NCI-H1694 treated with DMSO at 0.1 percent for 48 hours (cell line): ENCODE measurements around the gene STK24.

Source experiments
- DNase-seq: peaks from one replicate; lab custom pipeline; 2025; lab: John Stamatoyannopoulos, UW

STK24 gene

GRCh38 chr13:98489446-98490194, 87.3 kb downstream of the STK24 start:
- no peak for DNase-seq

DNA sequence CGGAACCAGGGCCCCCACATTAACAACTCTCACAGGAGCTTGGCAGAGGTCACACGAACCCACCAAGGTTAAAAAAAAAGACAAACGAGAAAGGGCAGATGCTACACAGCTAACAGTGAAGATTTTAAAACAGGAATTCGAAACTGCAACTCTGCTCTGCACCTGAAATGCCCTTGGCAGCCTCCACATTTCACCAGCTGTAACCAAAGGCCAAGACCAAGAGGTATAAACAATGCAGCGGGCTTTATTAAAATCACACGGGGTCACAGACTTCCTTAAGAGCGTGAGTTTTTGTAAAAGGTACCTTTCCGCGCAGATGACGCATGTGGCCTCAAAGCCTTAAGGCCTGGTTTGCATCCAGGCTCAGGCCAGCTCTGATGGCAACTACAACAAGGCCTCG, 88.2 kb downstream of the STK24 start:
- no peak for DNase-seq

DNA sequence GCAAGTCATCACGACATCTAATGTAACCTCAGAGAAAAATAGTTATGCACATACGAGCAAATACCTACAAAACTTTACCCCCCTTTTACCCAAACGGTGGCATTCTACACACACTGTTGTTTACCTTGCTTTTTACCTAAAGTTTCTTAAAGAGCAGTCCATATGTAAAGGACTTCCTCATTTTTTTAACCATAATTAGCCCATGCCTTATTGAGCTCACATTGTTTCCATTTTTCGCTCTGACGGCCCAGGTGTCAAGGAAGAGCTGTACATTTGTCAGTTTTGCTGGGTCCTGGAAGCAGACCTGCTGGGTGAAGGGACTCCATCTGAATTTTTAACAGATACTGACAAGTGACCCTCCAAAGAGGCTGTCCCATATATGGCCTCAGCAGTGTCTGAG, 89.4 kb downstream of the STK24 start:
- no peak for DNase-seq

GRCh38 chr13:98487016-98487415, 89.9 kb downstream of the STK24 start:
- no peak for DNase-seq

DNA sequence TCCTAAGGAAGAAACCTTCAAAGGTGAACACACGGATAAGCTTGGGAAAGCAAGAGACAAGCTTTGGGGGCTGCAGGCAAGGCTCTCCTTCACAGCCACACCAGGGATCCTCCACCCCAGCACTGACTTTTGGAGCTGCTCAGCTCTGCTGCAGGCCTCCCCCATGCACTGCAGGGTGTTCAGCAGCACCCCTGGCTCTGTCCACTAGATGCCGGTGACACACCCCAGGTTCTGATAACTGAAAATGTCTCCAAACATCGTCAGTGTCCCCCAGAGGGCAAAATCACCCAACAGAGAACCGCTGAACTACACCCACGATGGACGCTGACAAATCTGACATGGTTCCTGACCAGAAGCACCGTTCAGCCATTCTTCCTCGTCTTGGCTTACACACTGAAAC, 90.5 kb downstream of the STK24 start:
- DNase-seq: no peak

- DNase-seq: no peak
Measured at GRCh38 chr13:98485561-98485960, 91.3 kb downstream of the STK24 start.

GRCh38 chr13:98484289-98485219, 92.4 kb downstream of the STK24 start:
- peak; percentile 14 for DNase-seq

DNA sequence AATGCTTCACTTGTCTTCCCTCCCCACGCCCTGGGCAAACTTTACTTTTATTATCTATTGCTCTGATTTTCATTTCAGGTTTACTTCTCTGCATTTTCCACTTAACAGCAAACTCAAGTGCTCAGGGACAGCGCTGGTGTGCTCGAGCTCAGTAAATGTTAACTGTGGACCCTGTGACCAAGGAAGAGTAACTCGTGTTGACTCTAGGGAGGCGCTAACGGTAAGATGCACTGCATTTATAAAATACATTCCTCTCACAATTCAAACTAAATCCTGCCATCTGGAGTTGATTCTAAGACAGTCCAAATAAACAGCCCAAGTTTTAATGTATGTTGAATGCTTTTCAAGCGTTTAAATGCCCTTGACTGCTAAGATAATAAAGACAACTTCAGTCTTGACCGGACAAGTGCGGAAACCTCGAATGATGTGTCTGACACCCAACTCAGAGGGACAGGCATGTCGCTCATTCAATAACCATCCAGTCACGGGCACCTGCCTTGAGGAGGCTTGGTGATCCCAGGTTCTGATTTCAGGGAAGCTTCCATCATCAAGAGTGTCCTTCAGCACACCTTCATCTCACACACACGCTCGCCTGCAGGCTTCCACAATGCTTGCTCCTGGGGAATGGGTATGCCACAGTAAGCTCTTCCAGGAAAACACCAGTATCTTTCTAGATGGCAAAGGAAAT, 93.2 kb downstream of the STK24 start:
- no peak for DNase-seq

GRCh38 chr13:98482476-98483444, 94.1 kb downstream of the STK24 start:
- DNase-seq: peak; percentile 33

DNA sequence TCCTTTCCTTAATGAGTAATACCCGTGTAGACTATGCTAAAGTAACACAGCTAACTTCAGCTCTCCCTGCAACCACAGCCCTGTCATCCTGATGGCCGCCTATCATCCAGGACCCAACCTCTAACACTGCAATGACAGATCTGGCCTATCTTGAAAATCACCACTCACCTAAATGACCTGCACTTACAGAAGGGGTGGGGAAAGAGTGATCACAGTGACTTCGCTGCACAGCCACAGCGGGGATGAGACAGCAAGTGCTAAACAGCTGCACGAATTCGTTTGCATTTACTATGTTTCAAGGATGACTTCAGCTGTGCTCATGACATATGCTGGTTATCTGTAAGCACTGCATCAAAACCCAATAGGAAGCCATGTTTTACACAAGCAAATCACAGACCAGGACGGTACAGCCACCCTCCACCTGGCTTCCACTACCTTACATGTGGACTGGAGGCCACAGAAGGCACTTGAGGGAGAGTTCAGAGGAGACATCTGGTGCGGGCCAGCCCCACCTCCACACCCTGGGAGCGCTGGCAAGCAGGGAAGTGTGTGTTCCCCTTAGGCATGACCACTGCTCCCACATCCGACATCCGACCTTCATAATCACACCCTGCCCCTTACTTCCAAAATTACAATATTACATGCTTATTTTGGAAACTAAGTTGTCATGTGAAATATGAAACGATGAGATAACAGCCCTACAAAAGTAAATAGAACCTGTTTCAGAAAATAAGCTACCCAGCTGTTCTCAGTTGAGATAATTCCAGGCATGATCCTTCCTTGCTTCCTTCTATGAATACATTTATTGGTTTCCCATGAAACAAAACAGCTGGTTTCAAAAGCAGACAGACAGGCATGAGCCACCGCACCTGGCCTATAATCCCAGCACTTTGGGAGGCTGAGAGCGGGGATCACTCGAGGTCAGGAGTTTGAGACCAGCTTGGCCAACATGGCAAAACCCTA, 95.7 kb downstream of the STK24 start:
- DNase-seq: peak; percentile 57

GRCh38 chr13:98479496-98480003, 97.4 kb downstream of the STK24 start:
- no peak for DNase-seq

GRCh38 chr13:98478189-98479129, 98.4 kb downstream of the STK24 start:
- no peak for DNase-seq

- no peak for DNase-seq
Measured at GRCh38 chr13:98476538-98476966, 100.4 kb downstream of the STK24 start.

DNA sequence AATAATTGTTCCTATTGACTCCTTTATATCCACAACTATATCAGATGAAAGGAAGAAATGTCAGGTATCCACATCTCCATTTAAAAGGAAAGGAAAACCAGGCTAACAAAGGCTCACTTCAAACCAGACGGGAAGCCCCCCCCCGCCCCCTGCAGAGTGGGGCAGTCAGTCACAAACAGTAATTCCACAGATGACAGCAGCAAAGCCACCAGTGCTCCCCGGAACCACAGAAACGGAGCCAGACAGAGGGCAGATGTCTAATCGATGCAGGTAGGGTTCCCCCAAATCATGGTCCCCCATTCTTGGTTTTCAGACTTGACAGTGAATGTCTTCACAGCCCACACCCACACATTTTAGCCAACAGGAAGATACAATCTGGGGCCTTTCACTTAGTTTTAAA, 100.8 kb downstream of the STK24 start:
- DNase-seq: no peak

DNA sequence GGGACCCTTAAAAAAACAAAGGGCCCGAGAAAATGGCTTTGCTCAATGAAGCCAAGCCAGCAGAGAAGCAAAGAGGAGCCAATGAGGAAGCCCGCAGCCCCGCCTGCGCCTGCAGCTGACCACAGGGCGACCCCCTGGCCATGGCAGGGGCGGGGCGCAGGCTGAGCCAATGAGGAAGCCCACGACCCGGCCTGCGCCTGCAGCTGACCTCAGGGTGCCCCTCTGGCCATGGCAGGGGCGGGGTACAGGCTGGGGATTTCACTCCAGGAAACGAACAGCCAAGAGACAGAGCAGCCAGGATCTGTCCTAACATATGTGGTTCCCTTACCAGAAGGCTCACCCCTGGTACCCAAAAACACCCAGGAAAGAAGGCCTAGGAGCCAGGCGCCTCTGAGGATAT, 101.4 kb downstream of the STK24 start:
- DNase-seq: no peak

- no peak for DNase-seq
Measured at GRCh38 chr13:98474761-98475160, 102.1 kb downstream of the STK24 start.

DNA sequence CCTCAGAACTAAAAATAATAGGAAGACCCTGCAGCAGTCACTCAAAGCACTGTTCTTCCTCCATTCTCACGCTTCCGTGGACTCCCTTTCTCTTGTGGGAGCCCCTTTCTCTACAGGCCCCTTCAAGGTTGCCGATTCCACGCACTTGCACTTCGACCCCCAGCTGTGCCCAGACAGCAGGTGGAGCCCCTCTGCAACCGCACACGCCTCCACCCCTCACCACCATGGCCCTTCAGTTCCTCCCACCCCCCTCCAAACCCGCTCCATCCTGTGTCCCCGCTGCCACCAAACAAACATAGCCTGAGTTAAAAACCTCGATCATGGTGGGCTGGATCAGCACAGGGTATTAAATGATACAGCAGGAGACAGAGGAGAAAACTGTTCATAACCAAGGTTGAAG, 102.6 kb downstream of the STK24 start:
- no peak for DNase-seq

DNA sequence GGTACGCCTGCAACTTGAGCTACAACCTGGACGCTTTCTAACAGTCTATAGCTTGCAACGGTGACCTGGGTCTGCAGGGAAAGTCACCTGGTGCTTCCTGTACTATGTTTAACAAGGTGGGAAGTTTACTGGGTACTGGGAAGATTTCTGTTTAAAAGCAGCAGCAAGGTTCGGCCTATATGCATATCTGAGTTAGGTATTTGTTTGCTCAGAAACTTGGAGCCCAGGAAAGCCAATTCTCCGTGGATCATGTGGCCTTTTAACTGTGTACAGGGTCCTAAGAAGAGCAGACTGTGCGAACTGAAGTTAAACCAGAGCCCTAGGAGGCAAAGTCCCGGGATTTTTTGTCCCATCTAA, 103.1 kb downstream of the STK24 start:
- DNase-seq: no peak
